HepG2 (cell line): Measurements from ENCODE around the gene CTNNBIP1. TPM values are rescaled to one million over a fixed set of nuclear protein-coding genes. Genes with fewer than 3 reads are reported as not detected.

Experiments
- ATAC-seq: fragments of 200-7000 bp; cut with Tn5 transposase; 3 replicates; pipeline ENCODE4 v1.9.1; 2020; ENCODE audit warnings: mild to moderate bottlenecking, moderate library complexity
- BruUV-seq: library from RNA; stranded (reverse); fragments of 400-500 nt; replicated peaks from 2 replicates; lab custom pipeline; 2021; lab: Mats Ljungman, UMichigan
- CTCF ChIA-PET: fragments of 300-600 bp; formaldehyde crosslinking; extraction: SDS; loops from one replicate; lab custom pipeline; 2021; ENCODE audit warnings: low total read pairs, inconsistent platforms, low intra/inter-chr PET ratio; lab: Yijun Ruan, JAX
- POLR2A ChIA-PET: fragments of 350-600 bp; sonication (Branson Sonifier 250); formaldehyde crosslinking; loops from one replicate; lab custom pipeline; 2020; ENCODE audit warnings: antibody characterized with exemption, inconsistent platforms; lab: Yijun Ruan, JAX
- DNase-seq: peaks from one replicate; pipeline ENCODE4 v3.0.0-alpha.2; 2015; ENCODE audit warnings: low spot score
- FAIRE-seq: peaks from 3 replicates; lab custom pipeline; 2011; peaks lifted over from hg19 to GRCh38; lab: Jason Lieb, UNC
- H2AFZ ChIP-seq: one replicate; pipeline ENCODE4 v1.6.1; 2011; ENCODE audit warnings: low read length, inconsistent platforms
- H3K27ac ChIP-seq: fragments of 300-600 bp; 3 replicates; pipeline ENCODE4 v1.8.0; 2011; ENCODE audit warnings: mixed run types, mild to moderate bottlenecking, mixed read lengths, low read length, inconsistent platforms; ENCODE audit not compliant: insufficient read depth; ENCODE audit errors: extremely low read length
- H3K27me3 ChIP-seq, 2 experiments: fragments of 200-600 bp in 1 of 2; 2 replicates in 1 of 2; 3 replicates in 1 of 2; pipeline versions ENCODE4 v1.6.0 to v1.8.0; 2011; ENCODE audit warnings: low read length in 2 of 2, mild to moderate bottlenecking in 2 of 2, moderate library complexity in 2 of 2, inconsistent platforms in 1 of 2; ENCODE audit not compliant: insufficient read depth in 2 of 2, control insufficient read depth in 1 of 2
- H3K36me3 ChIP-seq, 2 experiments: fragments of 200-600 bp in 1 of 2; replicated peaks in 1 of 2; 2 replicates in 1 of 2; 3 replicates in 1 of 2; pipeline versions ENCODE4 v1.5.1 to v1.8.0; 2011; ENCODE audit warnings: low read length in 2 of 2, inconsistent platforms in 1 of 2; ENCODE audit not compliant: insufficient read depth in 2 of 2, control insufficient read depth in 1 of 2
- H3K4me1 ChIP-seq: 2 replicates; pipeline ENCODE4 v1.5.1; 2012; ENCODE audit warnings: low read length, inconsistent platforms; ENCODE audit not compliant: insufficient read depth
- H3K4me2 ChIP-seq: 2 replicates; pipeline ENCODE4 v1.6.0; 2011; ENCODE audit warnings: low read depth, low read length, inconsistent platforms
- H3K4me3 ChIP-seq, 3 experiments: fragments of 200-600 bp in 1 of 3; sonication (generic), shearing (Covaris generic) in 1 of 3; replicated peaks in 1 of 3; 2 replicates each; pipeline ENCODE4 v1.5.1; 2011 to 2016; ENCODE audit warnings: low read length in 3 of 3, inconsistent platforms in 2 of 3, low read depth in 2 of 3, mild to moderate bottlenecking in 2 of 3, control low read depth in 1 of 3, mixed read lengths in 1 of 3; ENCODE audit not compliant: insufficient read depth in 1 of 3
- H3K79me2 ChIP-seq: one replicate; pipeline ENCODE4 v1.6.1; 2011; ENCODE audit warnings: low read length, inconsistent platforms; ENCODE audit not compliant: insufficient read depth
- H3K9ac ChIP-seq: 2 replicates; pipeline ENCODE4 v1.6.0; 2011; ENCODE audit warnings: mild to moderate bottlenecking, low read depth, low read length, inconsistent platforms; ENCODE audit not compliant: insufficient read depth
- H3K9me3 ChIP-seq: 2 replicates; pipeline ENCODE4 v1.5.1; 2012; ENCODE audit warnings: mild to moderate bottlenecking, low read length
- H4K20me1 ChIP-seq: 2 replicates; pipeline ENCODE4 v1.6.0; 2011; ENCODE audit warnings: inconsistent platforms, mild to moderate bottlenecking, low read length, moderate library complexity; ENCODE audit not compliant: insufficient read depth
- ATF1 ChIP-seq: IDR thresholded peaks from 2 replicates; pipeline ENCODE4 v1.6.1; 2016; ENCODE audit warnings: mild to moderate bottlenecking, control low read depth
- BORCS8-MEF2B ChIP-seq: sonication (generic); formaldehyde crosslinking; IDR thresholded peaks from 2 replicates; pipeline ENCODE4 v1.8.0; 2022; ENCODE audit warnings: mild to moderate bottlenecking, missing genetic modification reagents
- DR1 ChIP-seq: sonication (generic); formaldehyde crosslinking; IDR thresholded peaks from 2 replicates; pipeline ENCODE4 v1.8.0; 2021; ENCODE audit warnings: mild to moderate bottlenecking, missing genetic modification reagents, inconsistent platforms
- FOXA1 ChIP-seq, 2 experiments: fragments of 450-650 bp in 1 of 2; sonication (generic) in 1 of 2; formaldehyde crosslinking in 1 of 2; IDR thresholded peaks; 2 replicates each; pipeline versions ENCODE4 v1.4.0 to v1.6.1; 2016 to 2020; ENCODE audit warnings: missing genetic modification reagents in 1 of 2
- FOXA3 ChIP-seq: IDR thresholded peaks from 2 replicates; pipeline ENCODE4 v1.6.1; 2016; ENCODE audit warnings: missing genetic modification reagents, missing compliant biosample characterization
- HCFC1 ChIP-seq: fragments of 150-350 bp; IDR thresholded peaks from 2 replicates; pipeline ENCODE4 v1.6.1; 2014; ENCODE audit warnings: low read depth, low read length
- ISX ChIP-seq: sonication (generic); formaldehyde crosslinking; conservative IDR thresholded peaks from 2 replicates; pipeline ENCODE4 v1.5.0; 2020; ENCODE audit warnings: missing genetic modification reagents
- JUNB ChIP-seq: sonication (generic); formaldehyde crosslinking; IDR thresholded peaks from 2 replicates; pipeline ENCODE4 v1.8.0; 2022; ENCODE audit warnings: missing genetic modification reagents, mild to moderate bottlenecking, borderline replicate concordance
- KAT8 ChIP-seq: IDR thresholded peaks from 2 replicates; pipeline ENCODE4 v1.6.1; 2016; ENCODE audit warnings: missing genetic modification reagents, missing compliant biosample characterization
- KLF13 ChIP-seq: sonication (generic); formaldehyde crosslinking; IDR thresholded peaks from 2 replicates; pipeline ENCODE4 v1.4.0; 2020; ENCODE audit warnings: mild to moderate bottlenecking, missing genetic modification reagents
- MYNN ChIP-seq: sonication (generic); formaldehyde crosslinking; IDR thresholded peaks from 2 replicates; pipeline ENCODE4 v1.4.0; 2020; ENCODE audit warnings: mild to moderate bottlenecking, low read depth, missing genetic modification reagents
- PHF21A ChIP-seq: sonication (generic); formaldehyde crosslinking; IDR thresholded peaks from 2 replicates; pipeline ENCODE4 v1.5.0; 2020; ENCODE audit warnings: mild to moderate bottlenecking, missing genetic modification reagents
- ZFP62 ChIP-seq: sonication (generic); formaldehyde crosslinking; IDR thresholded peaks from 2 replicates; pipeline ENCODE4 v1.4.0; 2020; ENCODE audit warnings: missing genetic modification reagents
- ZKSCAN5 ChIP-seq: sonication (generic); formaldehyde crosslinking; IDR thresholded peaks from 2 replicates; pipeline ENCODE4 v1.5.1; 2020; ENCODE audit warnings: mild to moderate bottlenecking, missing genetic modification reagents
- ZNF10 ChIP-seq: sonication (generic); formaldehyde crosslinking; IDR thresholded peaks from 2 replicates; pipeline ENCODE4 v1.4.0; 2020; ENCODE audit warnings: mild to moderate bottlenecking, low read depth, missing genetic modification reagents, borderline replicate concordance
- ZNF317 ChIP-seq: sonication (generic); formaldehyde crosslinking; IDR thresholded peaks from 2 replicates; pipeline ENCODE4 v1.5.0; 2020; ENCODE audit warnings: mild to moderate bottlenecking, missing genetic modification reagents
- ZNF510 ChIP-seq: sonication (generic); formaldehyde crosslinking; IDR thresholded peaks from 2 replicates; pipeline ENCODE4 v1.4.0; 2020; ENCODE audit warnings: low read depth, mild to moderate bottlenecking, missing genetic modification reagents
- ZNF598 ChIP-seq: sonication (generic); formaldehyde crosslinking; IDR thresholded peaks from 2 replicates; pipeline ENCODE4 v1.5.1; 2020; ENCODE audit warnings: mild to moderate bottlenecking, missing genetic modification reagents, borderline replicate concordance
- ZSCAN9 ChIP-seq: IDR thresholded peaks from 2 replicates; pipeline ENCODE4 v1.6.1; 2016; ENCODE audit warnings: borderline replicate concordance
- WGBS: methylation state at CpG from one replicate; pipeline ENCODE4 v1.1.6; 2017; ENCODE audit warnings: low lambda C conversion rate; 5-methylcytosine and 5-hydroxymethylcytosine counted together
- in situ Hi-C: cut with HindIII; loops from 2 replicates; pipeline ENCODE4 v1.10.0; 2017; ENCODE audit warnings: low pct_unique_long_range_greater_than_20kb; ENCODE audit not compliant: extremely low pct_ligation_motif_present
- intact Hi-C: fragments of 100-400 bp; cut with micrococcal nuclease; formaldehyde crosslinking; loops from one replicate; pipeline ENCODE4 v1.10.0; 2022; ENCODE audit not compliant: unreplicated experiment
- polyA plus RNA-seq, 8 experiments: library from polyadenylated mRNA; depleted of rRNA in 3 of 8; stranded (reverse) in 7 of 8; unstranded in 1 of 8; fragments of >200 nt; fragmentation: Illumina TruSeq in 4 of 8; extraction: Trizol in 4 of 8; gene quantifications; 2 replicates each; pipeline versions ENCODE4 v1.2.1 to v1.2.3, GENCODE V29; 2011 to 2016; ENCODE audit warnings: low read depth in 4 of 8, missing spikeins in 1 of 8, mixed read lengths in 1 of 8; ENCODE audit not compliant: insufficient read depth in 1 of 8
- total RNA-seq, 5 experiments: library from RNA; depleted of rRNA; stranded (reverse); fragments of >200 nt; fragmentation: Illumina TruSeq; extraction: Trizol; gene quantifications; 2 replicates each; pipeline ENCODE4 v1.2.3, GENCODE V29; 2016; ENCODE audit warnings: low read depth in 1 of 5
- TF ChIP-seq, protein P1 (sequence below): sonication (generic); formaldehyde crosslinking; IDR thresholded peaks from 2 replicates; pipeline ENCODE4 v1.5.0; 2020; ENCODE audit warnings: mild to moderate bottlenecking, missing genetic modification reagents

Gene CTNNBIP1
- total and polyA plus RNA-seq, 2 of the 13 experiments (the other 11 are each of a cell fraction or from before 2014, with no cell fraction given) = 71.7 to 83.0 TPM

DNA sequence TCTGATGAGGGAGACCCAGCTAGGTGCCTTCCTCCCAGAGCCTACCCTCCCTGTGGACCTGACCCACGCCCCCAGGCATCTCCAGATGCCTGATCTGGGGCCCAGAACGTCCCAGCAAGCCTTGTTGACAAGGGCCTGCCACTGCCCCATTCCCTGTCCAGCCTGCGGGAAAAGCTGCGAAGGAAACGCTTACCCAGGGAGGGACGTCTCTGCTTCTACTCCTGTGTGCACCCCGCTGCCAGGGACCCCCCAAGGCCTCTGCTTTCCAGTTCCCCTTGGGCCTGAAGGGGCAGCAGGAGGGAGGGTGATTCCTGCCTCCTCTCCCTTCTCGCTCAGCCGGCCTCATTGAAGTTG, 74.7 kb downstream of the CTNNBIP1 start:
- no peak for DNase-seq
- 10% methylated on average over 2 of the region's 9 CpGs for WGBS
- Histone ChIP-seq H2AFZ (peak overlapping the region; percentile 60), H3K4me3 (peak overlapping the region; percentile 51 to 73 (median 58))
- TF ChIP-seq ZNF510 (CRISPR knock-in tag) = no peak
- TF ChIP-seq FOXA1 (IDR thresholded peaks at IDR 0.05) = no peak
- TF ChIP-seq FOXA1 (CRISPR knock-in tag; IDR thresholded peaks at IDR 0.05) = peak; percentile 65
- no peak for TF ChIP-seq JUNB (CRISPR knock-in tag)
- TF ChIP-seq KLF13 (CRISPR knock-in tag) = peak; percentile 43; the same call in 1 of the 2 replicates
- no peak for TF ChIP-seq MYNN
- no peak for TF ChIP-seq KAT8 (CRISPR knock-in tag)
- TF ChIP-seq ZNF10 (CRISPR knock-in tag) = no peak
- no peak for TF ChIP-seq ZKSCAN5 (CRISPR knock-in tag)
- TF ChIP-seq ZFP62 (CRISPR knock-in tag) = no peak
- no peak for TF ChIP-seq PHF21A (CRISPR knock-in tag)
- no peak for TF ChIP-seq HCFC1
- no peak for TF ChIP-seq ZNF598
- no peak for TF ChIP-seq ATF1
- TF ChIP-seq ZNF317 (CRISPR knock-in tag) = no peak
- TF ChIP-seq BORCS8-MEF2B (CRISPR knock-in tag) = 0 out of 2 replicates have a peak, but pooled peaks have one; percentile 21
- no peak for TF ChIP-seq ZSCAN9 (CRISPR knock-in tag)
- TF ChIP-seq DR1 (CRISPR knock-in tag) = no peak
- peak; percentile 46; the same call in 1 of the 2 replicates for TF ChIP-seq FOXA3 (CRISPR knock-in tag)
- TF ChIP-seq, protein P1, sequence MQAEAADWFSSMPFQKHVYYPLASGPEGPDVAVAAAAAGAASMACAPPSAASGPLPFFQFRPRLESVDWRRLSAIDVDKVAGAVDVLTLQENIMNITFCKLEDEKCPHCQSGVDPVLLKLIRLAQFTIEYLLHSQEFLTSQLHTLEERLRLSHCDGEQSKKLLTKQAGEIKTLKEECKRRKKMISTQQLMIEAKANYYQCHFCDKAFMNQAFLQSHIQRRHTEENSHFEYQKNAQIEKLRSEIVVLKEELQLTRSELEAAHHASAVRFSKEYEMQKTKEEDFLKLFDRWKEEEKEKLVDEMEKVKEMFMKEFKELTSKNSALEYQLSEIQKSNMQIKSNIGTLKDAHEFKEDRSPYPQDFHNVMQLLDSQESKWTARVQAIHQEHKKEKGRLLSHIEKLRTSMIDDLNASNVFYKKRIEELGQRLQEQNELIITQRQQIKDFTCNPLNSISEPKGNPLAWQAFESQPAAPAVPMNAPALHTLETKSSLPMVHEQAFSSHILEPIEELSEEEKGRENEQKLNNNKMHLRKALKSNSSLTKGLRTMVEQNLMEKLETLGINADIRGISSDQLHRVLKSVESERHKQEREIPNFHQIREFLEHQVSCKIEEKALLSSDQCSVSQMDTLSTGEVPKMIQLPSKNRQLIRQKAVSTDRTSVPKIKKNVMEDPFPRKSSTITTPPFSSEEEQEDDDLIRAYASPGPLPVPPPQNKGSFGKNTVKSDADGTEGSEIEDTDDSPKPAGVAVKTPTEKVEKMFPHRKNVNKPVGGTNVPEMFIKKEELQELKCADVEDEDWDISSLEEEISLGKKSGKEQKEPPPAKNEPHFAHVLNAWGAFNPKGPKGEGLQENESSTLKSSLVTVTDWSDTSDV = no peak
- TF ChIP-seq ISX = no peak
- TF ChIP-seq, all 625 proteins: peak for 4
- ATAC-seq = peak; percentile 64
- Histone ChIP-seq H3K36me3 (no peaks in the 10 kb centered on the region), H3K9me3 (no peaks in the 10 kb centered on the region), H3K79me2 (no peaks in the 10 kb centered on the region), H3K27ac (no peak overlapping the region), H4K20me1 (no peaks in the 10 kb centered on the region), H3K4me2 (peak overlapping the region; percentile 98), H3K9ac (peak overlapping the region; percentile 37; the same call in 1 of the 2 replicates), H3K27me3 (no peaks in the 10 kb centered on the region), H3K4me1 (peaks cover 30% of the 10 kb centered on the region)
- CTCF ChIA-PET = no interaction called here
- FAIRE-seq = no peak
- no TSS peak for BruUV-seq
- in situ Hi-C loops (no loop called here), intact Hi-C loops (no loop called here)
- POLR2A ChIA-PET = interaction anchor here (0.6 kb wide), 1 partner anchor 8 kb away, joined by 3 read pairs; no protein-coding TSS in a partner anchor
